Nephron (organoid): ENCODE measurements around the gene IFNA6.
"Not testable (repeated sequence)": the region's sequence is repeated elsewhere in the genome, so short reads cannot be mapped to it uniquely, and the experiment has no call there.

Experiments
- H3K27ac Mint-ChIP-seq, 3 experiments: 2 replicates each; pipeline ENCODE4 v1.8.0; 2020; ENCODE audit warnings: mixed read lengths in 3 of 3, mild to moderate bottlenecking in 2 of 3, moderate library complexity in 1 of 3
- H3K27me3 Mint-ChIP-seq: 2 replicates; pipeline ENCODE4 v1.8.0; 2021; ENCODE audit warnings: low read depth, mild to moderate bottlenecking, moderate library complexity, mixed read lengths
- H3K36me3 Mint-ChIP-seq: 2 replicates; pipeline ENCODE4 v1.8.0; 2020; ENCODE audit warnings: low read depth, mixed read lengths
- H3K4me1 Mint-ChIP-seq: 2 replicates; pipeline ENCODE4 v1.8.0; 2020; ENCODE audit warnings: mixed read lengths
- H3K4me3 Mint-ChIP-seq, 3 experiments: 2 replicates each; pipeline ENCODE4 v1.8.0; 2020; ENCODE audit warnings: mild to moderate bottlenecking in 3 of 3, mixed read lengths in 3 of 3, moderate library complexity in 2 of 3
- H3K9me3 Mint-ChIP-seq: 2 replicates; pipeline ENCODE4 v1.8.0; 2020; ENCODE audit warnings: mixed read lengths
- CTCF ChIP-seq, 3 experiments: fragments of 200-600 bp; sonication (generic); IDR thresholded peaks; one replicate each; pipeline ENCODE4 v1.5.0; 2021; ENCODE audit warnings: antibody characterized with exemption in 3 of 3; ENCODE audit not compliant: unreplicated experiment in 3 of 3

IFNA6 gene

GRCh38 chr9:21385131-21385670, 34.5 kb upstream of the IFNA6 start, which contains the start of gene IFNA2:
IFNA2 (minus strand) TSS chr9:21385398; CDS start chr9:21385329, 69 bp downstream.
- Mint-ChIP-seq H3K27me3 (peaks cover 18% of the 10 kb centered on the region), H3K9me3 (no peaks in the 10 kb centered on the region), H3K4me3 (no peak within 1 kb of the TSS), H3K27ac (no peak within 1 kb of the TSS), H3K36me3 (no peaks in the 10 kb centered on the region), H3K4me1 (no peaks in the 10 kb centered on the region)
- no peak for TF ChIP-seq CTCF (IDR thresholded peaks at IDR 0.05; ENCODE audit: unreplicated experiment in 3 of 3)

- no peaks in the 10 kb centered on the region for H3K4me1 Mint-ChIP-seq
- H3K27me3 Mint-ChIP-seq = peaks cover 6% of the 10 kb centered on the region
- no peak overlapping the region for H3K27ac Mint-ChIP-seq
- no peak overlapping the region for H3K4me3 Mint-ChIP-seq
- H3K9me3 Mint-ChIP-seq = no peaks in the 10 kb centered on the region
- no peak for TF ChIP-seq CTCF (IDR thresholded peaks at IDR 0.05; ENCODE audit: unreplicated experiment in 3 of 3)
- no peaks in the 10 kb centered on the region for H3K36me3 Mint-ChIP-seq
Observed at GRCh38 chr9:21383627-21384026, 32.9 kb upstream of the IFNA6 start.

GRCh38 chr9:21381448-21382339, 31.0 kb upstream of the IFNA6 start:
- H3K4me1 Mint-ChIP-seq = no peaks in the 10 kb centered on the region
- no peak for TF ChIP-seq CTCF (IDR thresholded peaks at IDR 0.05; ENCODE audit: unreplicated experiment in 3 of 3)
- no peak overlapping the region for H3K27ac Mint-ChIP-seq
- H3K27me3 Mint-ChIP-seq = peaks cover 6% of the 10 kb centered on the region
- H3K9me3 Mint-ChIP-seq = no peaks in the 10 kb centered on the region
- no peaks in the 10 kb centered on the region for H3K36me3 Mint-ChIP-seq
- no peak overlapping the region for H3K4me3 Mint-ChIP-seq

GRCh38 chr9:21371467-21371866, 20.8 kb upstream of the IFNA6 start:
- H3K4me3 Mint-ChIP-seq, H3K4me1 Mint-ChIP-seq, H3K27me3 Mint-ChIP-seq, H3K36me3 Mint-ChIP-seq, H3K9me3 Mint-ChIP-seq, H3K27ac Mint-ChIP-seq: not testable (repeated sequence)

GRCh38 chr9:21367957-21368356, 17.3 kb upstream of the IFNA6 start, which contains the start of gene IFNA13:
IFNA13 (minus strand) TSS chr9:21368057; CDS start chr9:21368010, 47 bp downstream.
- no peaks in the 10 kb centered on the region for H3K27me3 Mint-ChIP-seq
- H3K4me1 Mint-ChIP-seq = no peaks in the 10 kb centered on the region
- no peaks in the 10 kb centered on the region for H3K36me3 Mint-ChIP-seq
- H3K27ac Mint-ChIP-seq = no peak within 1 kb of the TSS
- no peaks in the 10 kb centered on the region for H3K9me3 Mint-ChIP-seq
- no peak for TF ChIP-seq CTCF (IDR thresholded peaks at IDR 0.05; ENCODE audit: unreplicated experiment in 3 of 3)
- H3K4me3 Mint-ChIP-seq = no peak within 1 kb of the TSS

GRCh38 chr9:21367169-21367568, 16.5 kb upstream of the IFNA6 start:
- not testable (repeated sequence) for H3K9me3 Mint-ChIP-seq, H3K36me3 Mint-ChIP-seq, H3K4me1 Mint-ChIP-seq, H3K27ac Mint-ChIP-seq, H3K27me3 Mint-ChIP-seq, H3K4me3 Mint-ChIP-seq

GRCh38 chr9:21362287-21362686, 11.6 kb upstream of the IFNA6 start:
- H3K27me3 Mint-ChIP-seq = no peaks in the 10 kb centered on the region
- H3K4me3 Mint-ChIP-seq = no peak overlapping the region
- H3K27ac Mint-ChIP-seq = no peak overlapping the region
- no peaks in the 10 kb centered on the region for H3K36me3 Mint-ChIP-seq
- H3K4me1 Mint-ChIP-seq = no peaks in the 10 kb centered on the region
- no peak for TF ChIP-seq CTCF (IDR thresholded peaks at IDR 0.05; ENCODE audit: unreplicated experiment in 3 of 3)
- H3K9me3 Mint-ChIP-seq = no peaks in the 10 kb centered on the region
